Ishikawa (cell line): ENCODE measurements around the gene ACSM4.

ENCODE experiments used
- CREB1 ChIP-seq: IDR thresholded peaks from 2 replicates; pipeline ENCODE4 v1.6.1; 2012; ENCODE audit warnings: low read depth
- EGR1 ChIP-seq: IDR thresholded peaks from 2 replicates; pipeline ENCODE4 v1.6.1; 2012
- EP300 ChIP-seq: IDR thresholded peaks from 2 replicates; pipeline ENCODE4 v1.6.1; 2012; ENCODE audit warnings: borderline replicate concordance
- FOXM1 ChIP-seq: IDR thresholded peaks from 2 replicates; pipeline ENCODE4 v1.6.1; 2012; ENCODE audit warnings: low read depth, borderline replicate concordance
- RAD21 ChIP-seq: IDR thresholded peaks from 2 replicates; pipeline ENCODE4 v1.6.1; 2012; ENCODE audit warnings: low read depth
- TAF1 ChIP-seq: IDR thresholded peaks from 2 replicates; pipeline ENCODE4 v1.6.1; 2012; ENCODE audit warnings: low read depth, mild to moderate bottlenecking
- TCF12 ChIP-seq: IDR thresholded peaks from 2 replicates; pipeline ENCODE4 v1.6.1; 2012; ENCODE audit warnings: low read depth
- TEAD4 ChIP-seq: IDR thresholded peaks from 2 replicates; pipeline ENCODE4 v1.6.1; 2012
- YY1 ChIP-seq: IDR thresholded peaks from 2 replicates; pipeline ENCODE4 v1.6.1; 2012; ENCODE audit warnings: low read depth
- TF ChIP-seq, protein P1 (sequence below): IDR thresholded peaks from 2 replicates; pipeline ENCODE4 v1.6.1; 2012; ENCODE audit warnings: low read depth, mild to moderate bottlenecking
- TF ChIP-seq, protein P2 (sequence below): IDR thresholded peaks from 2 replicates; pipeline ENCODE4 v1.6.1; 2012
- TF ChIP-seq, protein P3 (sequence below): IDR thresholded peaks from 2 replicates; pipeline ENCODE4 v1.6.1; 2012

DNA sequence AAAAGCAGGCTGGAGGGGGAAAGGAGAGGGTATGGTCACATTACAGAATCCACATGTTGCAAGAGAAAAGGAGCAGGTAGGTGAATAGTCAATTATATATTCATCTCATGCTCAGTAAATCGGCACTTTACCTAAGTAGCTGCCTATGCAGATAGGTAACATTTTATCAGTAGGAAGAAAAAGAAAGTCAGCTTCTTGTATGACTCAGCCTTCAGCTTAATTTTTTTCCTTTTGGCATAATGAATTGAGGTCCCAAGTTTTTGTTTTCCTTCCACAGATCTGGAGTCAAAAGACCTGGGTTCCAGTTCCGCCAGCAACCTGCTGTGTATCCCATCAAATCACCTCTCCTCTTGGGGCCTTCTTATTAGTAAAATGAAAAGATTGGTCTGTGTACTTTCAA, 6.0 kb upstream of the ACSM4 start:
- TF ChIP-seq EGR1 (no peak), RAD21 (no peak), EP300 (no peak), CREB1 (no peak), TCF12 (no peak), FOXM1 (no peak), TEAD4 (no peak), TAF1 (no peak), YY1 (no peak)
- TF ChIP-seq, protein P1, sequence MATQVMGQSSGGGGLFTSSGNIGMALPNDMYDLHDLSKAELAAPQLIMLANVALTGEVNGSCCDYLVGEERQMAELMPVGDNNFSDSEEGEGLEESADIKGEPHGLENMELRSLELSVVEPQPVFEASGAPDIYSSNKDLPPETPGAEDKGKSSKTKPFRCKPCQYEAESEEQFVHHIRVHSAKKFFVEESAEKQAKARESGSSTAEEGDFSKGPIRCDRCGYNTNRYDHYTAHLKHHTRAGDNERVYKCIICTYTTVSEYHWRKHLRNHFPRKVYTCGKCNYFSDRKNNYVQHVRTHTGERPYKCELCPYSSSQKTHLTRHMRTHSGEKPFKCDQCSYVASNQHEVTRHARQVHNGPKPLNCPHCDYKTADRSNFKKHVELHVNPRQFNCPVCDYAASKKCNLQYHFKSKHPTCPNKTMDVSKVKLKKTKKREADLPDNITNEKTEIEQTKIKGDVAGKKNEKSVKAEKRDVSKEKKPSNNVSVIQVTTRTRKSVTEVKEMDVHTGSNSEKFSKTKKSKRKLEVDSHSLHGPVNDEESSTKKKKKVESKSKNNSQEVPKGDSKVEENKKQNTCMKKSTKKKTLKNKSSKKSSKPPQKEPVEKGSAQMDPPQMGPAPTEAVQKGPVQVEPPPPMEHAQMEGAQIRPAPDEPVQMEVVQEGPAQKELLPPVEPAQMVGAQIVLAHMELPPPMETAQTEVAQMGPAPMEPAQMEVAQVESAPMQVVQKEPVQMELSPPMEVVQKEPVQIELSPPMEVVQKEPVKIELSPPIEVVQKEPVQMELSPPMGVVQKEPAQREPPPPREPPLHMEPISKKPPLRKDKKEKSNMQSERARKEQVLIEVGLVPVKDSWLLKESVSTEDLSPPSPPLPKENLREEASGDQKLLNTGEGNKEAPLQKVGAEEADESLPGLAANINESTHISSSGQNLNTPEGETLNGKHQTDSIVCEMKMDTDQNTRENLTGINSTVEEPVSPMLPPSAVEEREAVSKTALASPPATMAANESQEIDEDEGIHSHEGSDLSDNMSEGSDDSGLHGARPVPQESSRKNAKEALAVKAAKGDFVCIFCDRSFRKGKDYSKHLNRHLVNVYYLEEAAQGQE, result no peak
- TF ChIP-seq, protein P2, sequence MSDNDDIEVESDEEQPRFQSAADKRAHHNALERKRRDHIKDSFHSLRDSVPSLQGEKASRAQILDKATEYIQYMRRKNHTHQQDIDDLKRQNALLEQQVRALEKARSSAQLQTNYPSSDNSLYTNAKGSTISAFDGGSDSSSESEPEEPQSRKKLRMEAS, result no peak
- TF ChIP-seq, protein P3, sequence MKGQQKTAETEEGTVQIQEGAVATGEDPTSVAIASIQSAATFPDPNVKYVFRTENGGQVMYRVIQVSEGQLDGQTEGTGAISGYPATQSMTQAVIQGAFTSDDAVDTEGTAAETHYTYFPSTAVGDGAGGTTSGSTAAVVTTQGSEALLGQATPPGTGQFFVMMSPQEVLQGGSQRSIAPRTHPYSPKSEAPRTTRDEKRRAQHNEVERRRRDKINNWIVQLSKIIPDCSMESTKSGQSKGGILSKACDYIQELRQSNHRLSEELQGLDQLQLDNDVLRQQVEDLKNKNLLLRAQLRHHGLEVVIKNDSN, result no peak
